ENCODE results near the gene CAMKK2. TPM values are rescaled to one million over a fixed set of nuclear protein-coding genes. Genes with fewer than 3 reads are reported as not detected.

The CAMKK2 gene
- total RNA-seq, 4 donors from 2014 or later, result 16.8 to 32.6 (median 21.2) TPM

DNA sequence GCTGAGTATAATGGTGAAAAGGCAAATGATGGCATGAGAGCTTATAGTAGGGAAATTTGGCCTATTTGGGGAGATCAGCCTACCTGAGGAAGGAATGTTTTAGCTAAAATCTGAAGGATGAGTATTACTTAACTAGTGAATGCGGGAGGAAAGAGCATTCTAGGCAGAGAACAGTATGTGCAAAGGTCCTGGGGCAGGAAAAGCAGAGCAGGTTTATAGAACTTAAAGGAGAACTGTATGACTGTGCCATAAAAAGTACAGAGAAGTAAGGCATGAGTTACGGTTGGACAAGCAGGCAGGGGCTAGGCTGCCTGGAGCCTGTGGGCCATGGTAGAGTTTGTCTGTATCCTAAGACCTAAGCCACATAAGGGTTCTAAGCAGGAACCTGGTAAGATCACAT is 108.3 kb downstream of the CAMKK2 start:
- peaks cover 0 to 11% (median 0%) of the 10 kb centered on the region in 3 donors for H3K36me3 ChIP-seq
- H3K4me1 ChIP-seq, result peaks cover 0 to 18% (median 0%) of the 10 kb centered on the region in 3 donors
- intact Hi-C loops (cut with DNase I), result no loop called here
- no peaks in the 10 kb centered on the region for H3K27me3 ChIP-seq
- no peak overlapping the region for H3K27ac ChIP-seq
- no peak overlapping the region for H3K4me3 ChIP-seq
- H3K9me3 ChIP-seq, result no peaks in the 10 kb centered on the region
- TF ChIP-seq, protein P1, sequence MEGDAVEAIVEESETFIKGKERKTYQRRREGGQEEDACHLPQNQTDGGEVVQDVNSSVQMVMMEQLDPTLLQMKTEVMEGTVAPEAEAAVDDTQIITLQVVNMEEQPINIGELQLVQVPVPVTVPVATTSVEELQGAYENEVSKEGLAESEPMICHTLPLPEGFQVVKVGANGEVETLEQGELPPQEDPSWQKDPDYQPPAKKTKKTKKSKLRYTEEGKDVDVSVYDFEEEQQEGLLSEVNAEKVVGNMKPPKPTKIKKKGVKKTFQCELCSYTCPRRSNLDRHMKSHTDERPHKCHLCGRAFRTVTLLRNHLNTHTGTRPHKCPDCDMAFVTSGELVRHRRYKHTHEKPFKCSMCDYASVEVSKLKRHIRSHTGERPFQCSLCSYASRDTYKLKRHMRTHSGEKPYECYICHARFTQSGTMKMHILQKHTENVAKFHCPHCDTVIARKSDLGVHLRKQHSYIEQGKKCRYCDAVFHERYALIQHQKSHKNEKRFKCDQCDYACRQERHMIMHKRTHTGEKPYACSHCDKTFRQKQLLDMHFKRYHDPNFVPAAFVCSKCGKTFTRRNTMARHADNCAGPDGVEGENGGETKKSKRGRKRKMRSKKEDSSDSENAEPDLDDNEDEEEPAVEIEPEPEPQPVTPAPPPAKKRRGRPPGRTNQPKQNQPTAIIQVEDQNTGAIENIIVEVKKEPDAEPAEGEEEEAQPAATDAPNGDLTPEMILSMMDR (IDR thresholded peaks at IDR 0.05), result no peak
- no peak for TF ChIP-seq POLR2A (IDR thresholded peaks at IDR 0.05)
- 90 to 93% methylated on average over 2 of the region's 2 CpGs for WGBS, 2 donors
- DNase-seq, result no peak

Other genes with a start within 250 kb of the CAMKK2 start
- 1 to 10 TPM; 1.6 to 2.7 (median 2.2) TPM for gene P2RX7, start 163.8 kb downstream of the CAMKK2 start, total RNA-seq
- 10 to 100 TPM; 13.0 to 32.3 (median 19.9) TPM for gene P2RX4, start 86.6 kb downstream of the CAMKK2 start, total RNA-seq
- gene ANAPC5, start 55.7 kb upstream of the CAMKK2 start, total RNA-seq, result 100 to 1,000 TPM in 1 of 4 donors, 10 to 100 TPM in 3; 54.4 to 116 (median 88.8) TPM
- gene RNF34, start 103.4 kb upstream of the CAMKK2 start, total RNA-seq, result 10 to 100 TPM; 16.4 to 39.3 (median 31.3) TPM